Fibroblast of lung (primary cell): ENCODE data around the gene SLC35F3.

Source experiments
- EZH2 ChIP-seq: IDR thresholded peaks from 2 replicates; pipeline ENCODE4 v1.5.1; 2012; ENCODE audit warnings: low read length, control low read depth, mild to moderate bottlenecking; ENCODE audit errors: missing control alignments
- TF ChIP-seq, protein P1 (sequence below), 2 donors: IDR thresholded peaks in 1 of 2; conservative IDR thresholded peaks in 1 of 2; 1 replicate in 1 of 2; 2 replicates in 1 of 2; pipeline ENCODE4 v1.5.1; 2011 to 2012; ENCODE audit warnings: low read length in 2 of 2, control low read depth in 1 of 2, inconsistent platforms in 1 of 2, low read depth in 1 of 2, mild to moderate bottlenecking in 1 of 2

GRCh38 chr1:234239515-234239914 is 335.0 kb downstream of the SLC35F3 start:
- TF ChIP-seq, protein P1, sequence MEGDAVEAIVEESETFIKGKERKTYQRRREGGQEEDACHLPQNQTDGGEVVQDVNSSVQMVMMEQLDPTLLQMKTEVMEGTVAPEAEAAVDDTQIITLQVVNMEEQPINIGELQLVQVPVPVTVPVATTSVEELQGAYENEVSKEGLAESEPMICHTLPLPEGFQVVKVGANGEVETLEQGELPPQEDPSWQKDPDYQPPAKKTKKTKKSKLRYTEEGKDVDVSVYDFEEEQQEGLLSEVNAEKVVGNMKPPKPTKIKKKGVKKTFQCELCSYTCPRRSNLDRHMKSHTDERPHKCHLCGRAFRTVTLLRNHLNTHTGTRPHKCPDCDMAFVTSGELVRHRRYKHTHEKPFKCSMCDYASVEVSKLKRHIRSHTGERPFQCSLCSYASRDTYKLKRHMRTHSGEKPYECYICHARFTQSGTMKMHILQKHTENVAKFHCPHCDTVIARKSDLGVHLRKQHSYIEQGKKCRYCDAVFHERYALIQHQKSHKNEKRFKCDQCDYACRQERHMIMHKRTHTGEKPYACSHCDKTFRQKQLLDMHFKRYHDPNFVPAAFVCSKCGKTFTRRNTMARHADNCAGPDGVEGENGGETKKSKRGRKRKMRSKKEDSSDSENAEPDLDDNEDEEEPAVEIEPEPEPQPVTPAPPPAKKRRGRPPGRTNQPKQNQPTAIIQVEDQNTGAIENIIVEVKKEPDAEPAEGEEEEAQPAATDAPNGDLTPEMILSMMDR (conservative IDR thresholded peaks at IDR 0.05 in 1 of 2, IDR thresholded peaks at IDR 0.05 in 1 of 2; ENCODE audit: low read depth in 1 of 2, low read length in 2 of 2) = no peak
- TF ChIP-seq EZH2 = no peak
